Measurements from ENCODE around the gene STAG3. TPM values are rescaled to one million over a fixed set of nuclear protein-coding genes. Genes with fewer than 3 reads are reported as not detected.

The STAG3 gene
- total and polyA plus RNA-seq, 10 of the 15 experiments (the other 5 are each of a cell fraction or from before 2014, with no cell fraction given) = 73.0 to 306 (median 120) TPM

DNA sequence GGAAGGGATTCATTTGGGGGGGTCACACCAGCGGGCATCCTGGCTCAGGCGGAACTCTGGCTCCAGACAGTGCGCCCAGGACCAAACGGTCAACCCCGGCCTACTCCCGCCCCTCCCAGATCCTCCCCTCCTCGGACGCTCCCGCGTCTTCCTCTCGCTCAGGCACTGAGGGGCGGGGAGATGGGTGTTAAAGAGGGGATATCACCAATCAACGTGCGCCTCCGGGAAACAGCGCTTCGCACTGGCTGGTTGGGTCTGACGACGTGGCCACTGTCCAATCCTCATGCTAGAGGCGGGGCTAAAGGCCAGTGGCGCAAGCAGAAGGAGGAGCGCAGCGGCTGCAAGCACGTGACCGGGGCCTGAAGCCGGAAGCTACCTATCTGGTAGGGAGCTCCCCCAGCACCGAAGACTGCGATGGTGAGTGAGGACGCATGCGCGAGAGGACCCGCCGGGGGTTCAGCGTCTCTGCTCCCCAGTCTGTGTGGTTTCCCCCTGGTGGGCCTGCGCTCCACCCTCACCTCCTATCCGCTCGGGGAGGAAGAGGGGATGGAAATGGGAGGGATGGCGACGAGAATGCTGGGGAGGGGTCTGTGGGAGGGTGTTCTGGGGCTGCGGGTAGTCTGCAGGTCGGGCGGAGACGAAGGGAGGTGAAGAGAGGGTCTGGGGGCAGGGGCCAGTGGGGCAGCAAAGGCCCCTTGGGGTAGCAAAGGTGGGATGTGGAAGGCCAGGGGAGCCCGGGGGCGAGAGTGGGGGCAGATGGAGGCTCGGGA, 29.0 kb upstream of the STAG3 start, which contains the start of gene LAMTOR4 (continued):
- TF ChIP-seq, protein P1, sequence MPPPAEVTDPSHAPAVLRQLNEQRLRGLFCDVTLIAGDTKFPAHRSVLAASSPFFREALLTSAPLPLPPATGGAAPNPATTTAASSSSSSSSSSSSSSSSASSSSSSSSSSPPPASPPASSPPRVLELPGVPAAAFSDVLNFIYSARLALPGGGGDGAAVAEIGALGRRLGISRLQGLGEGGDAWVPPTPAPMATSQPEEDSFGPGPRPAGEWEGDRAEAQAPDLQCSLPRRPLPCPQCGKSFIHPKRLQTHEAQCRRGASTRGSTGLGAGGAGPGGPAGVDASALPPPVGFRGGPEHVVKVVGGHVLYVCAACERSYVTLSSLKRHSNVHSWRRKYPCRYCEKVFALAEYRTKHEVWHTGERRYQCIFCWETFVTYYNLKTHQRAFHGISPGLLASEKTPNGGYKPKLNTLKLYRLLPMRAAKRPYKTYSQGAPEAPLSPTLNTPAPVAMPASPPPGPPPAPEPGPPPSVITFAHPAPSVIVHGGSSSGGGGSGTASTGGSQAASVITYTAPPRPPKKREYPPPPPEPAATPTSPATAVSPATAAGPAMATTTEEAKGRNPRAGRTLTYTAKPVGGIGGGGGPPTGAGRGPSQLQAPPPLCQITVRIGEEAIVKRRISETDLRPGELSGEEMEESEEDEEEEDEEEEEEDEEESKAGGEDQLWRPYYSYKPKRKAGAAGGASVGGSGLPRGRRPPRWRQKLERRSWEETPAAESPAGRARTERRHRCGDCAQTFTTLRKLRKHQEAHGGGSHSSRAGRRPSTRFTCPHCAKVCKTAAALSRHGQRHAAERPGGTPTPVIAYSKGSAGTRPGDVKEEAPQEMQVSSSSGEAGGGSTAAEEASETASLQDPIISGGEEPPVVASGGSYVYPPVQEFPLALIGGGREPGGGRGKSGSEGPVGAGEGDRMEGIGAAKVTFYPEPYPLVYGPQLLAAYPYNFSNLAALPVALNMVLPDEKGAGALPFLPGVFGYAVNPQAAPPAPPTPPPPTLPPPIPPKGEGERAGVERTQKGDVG (CRISPR knock-in tag; IDR thresholded peaks at IDR 0.05) = no peak
- TF ChIP-seq BHLHE40 (IDR thresholded peaks at IDR 0.05; ENCODE audit: borderline replicate concordance in 1 of 2, low read depth in 2 of 2, low read length in 1 of 2) (peak; percentile 96 to 98), CHD4 (IDR thresholded peaks at IDR 0.05) (no peak), POU2F2 (IDR thresholded peaks at IDR 0.05; ENCODE audit: borderline replicate concordance, low read depth, low read length) (peak; percentile 73), MYC (IDR thresholded peaks at IDR 0.05; ENCODE audit: insufficient read depth, insufficient read length, insufficient replicate concordance, low read length, severe bottlenecking) (no peak), CREB1 (IDR thresholded peaks at IDR 0.05; ENCODE audit: low read depth) (peak; percentile 82), NFXL1 (IDR thresholded peaks at IDR 0.05; ENCODE audit: borderline replicate concordance) (no peak), BRCA1 (IDR thresholded peaks at IDR 0.05; ENCODE audit: low read depth, low read length) (no peak), NKRF (conservative IDR thresholded peaks at IDR 0.05) (no peak), CBX3 (IDR thresholded peaks at IDR 0.05; ENCODE audit: borderline replicate concordance, low read depth) (no peak), SMC3 (IDR thresholded peaks at IDR 0.05; ENCODE audit: borderline replicate concordance, low read length) (no peak), NFYB (IDR thresholded peaks at IDR 0.05; ENCODE audit: insufficient read depth, low read depth, low read length) (peak; percentile 91), BACH1 (IDR thresholded peaks at IDR 0.05; ENCODE audit: borderline replicate concordance) (peak; percentile 65; the same call in 1 of the 2 replicates), ZBTB33 (IDR thresholded peaks at IDR 0.05) (no peak), EED (IDR thresholded peaks at IDR 0.05; ENCODE audit: low read depth) (peak; percentile 14; the same call in 1 of the 2 replicates), SIX5 (IDR thresholded peaks at IDR 0.05; ENCODE audit: low read depth, low read length, severe bottlenecking) (peak; percentile 10), RUNX3 (IDR thresholded peaks at IDR 0.05; ENCODE audit: low read length) (peak; percentile 54; the same call in 1 of the 2 replicates), SREBF1 (IDR thresholded peaks at IDR 0.05; ENCODE audit: low read length) (no peak)
- TF ChIP-seq, protein P2, sequence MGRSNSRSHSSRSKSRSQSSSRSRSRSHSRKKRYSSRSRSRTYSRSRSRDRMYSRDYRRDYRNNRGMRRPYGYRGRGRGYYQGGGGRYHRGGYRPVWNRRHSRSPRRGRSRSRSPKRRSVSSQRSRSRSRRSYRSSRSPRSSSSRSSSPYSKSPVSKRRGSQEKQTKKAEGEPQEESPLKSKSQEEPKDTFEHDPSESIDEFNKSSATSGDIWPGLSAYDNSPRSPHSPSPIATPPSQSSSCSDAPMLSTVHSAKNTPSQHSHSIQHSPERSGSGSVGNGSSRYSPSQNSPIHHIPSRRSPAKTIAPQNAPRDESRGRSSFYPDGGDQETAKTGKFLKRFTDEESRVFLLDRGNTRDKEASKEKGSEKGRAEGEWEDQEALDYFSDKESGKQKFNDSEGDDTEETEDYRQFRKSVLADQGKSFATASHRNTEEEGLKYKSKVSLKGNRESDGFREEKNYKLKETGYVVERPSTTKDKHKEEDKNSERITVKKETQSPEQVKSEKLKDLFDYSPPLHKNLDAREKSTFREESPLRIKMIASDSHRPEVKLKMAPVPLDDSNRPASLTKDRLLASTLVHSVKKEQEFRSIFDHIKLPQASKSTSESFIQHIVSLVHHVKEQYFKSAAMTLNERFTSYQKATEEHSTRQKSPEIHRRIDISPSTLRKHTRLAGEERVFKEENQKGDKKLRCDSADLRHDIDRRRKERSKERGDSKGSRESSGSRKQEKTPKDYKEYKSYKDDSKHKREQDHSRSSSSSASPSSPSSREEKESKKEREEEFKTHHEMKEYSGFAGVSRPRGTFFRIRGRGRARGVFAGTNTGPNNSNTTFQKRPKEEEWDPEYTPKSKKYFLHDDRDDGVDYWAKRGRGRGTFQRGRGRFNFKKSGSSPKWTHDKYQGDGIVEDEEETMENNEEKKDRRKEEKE (IDR thresholded peaks at IDR 0.05) = no peak
